Measurements from ENCODE around the gene RASAL2.

GRCh38 chr1:178397678-178398077 lies 303.8 kb downstream of the RASAL2 start:
- TF ChIP-seq CTCF (conservative IDR thresholded peaks at IDR 0.05; ENCODE audit: low read depth, low read length) = no peak
- no peak for TF ChIP-seq USF2 (IDR thresholded peaks at IDR 0.05; ENCODE audit: low read depth, low read length)
- TF ChIP-seq POLR2A (IDR thresholded peaks at IDR 0.05; ENCODE audit: low read depth, low read length) = no peak
- no peak for TF ChIP-seq RCOR1 (IDR thresholded peaks at IDR 0.05; ENCODE audit: insufficient replicate concordance, low read length)
- no peak for TF ChIP-seq RAD21 (IDR thresholded peaks at IDR 0.05; ENCODE audit: low read length)
- TF ChIP-seq MAZ (IDR thresholded peaks at IDR 0.05; ENCODE audit: borderline replicate concordance, low read depth, low read length) = no peak
- no peak for TF ChIP-seq SMC3 (IDR thresholded peaks at IDR 0.05; ENCODE audit: low read depth, low read length)
- TF ChIP-seq CHD1 (IDR thresholded peaks at IDR 0.05; ENCODE audit: low read depth, low read length) = no peak
- TF ChIP-seq RFX5 (IDR thresholded peaks at IDR 0.05; ENCODE audit: low read depth, low read length) = no peak
- TF ChIP-seq MAFK (IDR thresholded peaks at IDR 0.05; ENCODE audit: low read depth, low read length) = no peak
- no peak for TF ChIP-seq ELK1 (IDR thresholded peaks at IDR 0.05; ENCODE audit: borderline replicate concordance, low read depth, low read length)
- TF ChIP-seq BHLHE40 (IDR thresholded peaks at IDR 0.05; ENCODE audit: low read depth, low read length) = no peak
- peak; percentile 24; the same call in 1 of the 2 replicates for TF ChIP-seq FOS (IDR thresholded peaks at IDR 0.05; ENCODE audit: low read depth, low read length)
